ENCODE results near the gene ANKRD6.

Gene ANKRD6

DNA sequence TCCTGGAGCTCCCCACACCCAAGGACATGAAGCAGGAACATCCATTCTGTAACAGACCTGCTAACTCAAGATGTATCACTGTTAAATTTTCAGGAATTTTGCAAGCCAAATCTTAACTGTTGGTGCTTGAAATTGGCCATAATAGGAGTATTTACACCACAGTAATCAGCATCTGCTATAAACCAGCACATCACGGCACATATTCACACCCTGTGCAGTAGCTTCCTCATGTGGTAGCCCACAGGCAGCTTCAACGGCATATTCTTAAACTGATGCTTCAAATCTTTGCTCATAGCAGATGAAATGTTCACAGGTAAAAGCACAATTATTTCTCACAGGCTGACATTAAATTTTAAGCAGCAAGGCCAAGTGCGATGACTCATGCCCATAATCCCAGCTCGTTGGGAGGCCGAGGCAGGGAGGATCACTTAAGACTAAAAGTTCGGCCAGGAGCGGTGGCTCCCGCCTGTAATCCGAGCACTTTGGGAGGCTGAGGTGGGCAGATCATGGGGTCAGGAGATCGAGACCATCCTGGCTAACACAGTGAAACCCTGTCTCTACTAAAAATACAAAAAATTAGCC is 249.1 kb downstream of the ANKRD6 start:
- H3K27ac ChIP-seq, result no peak overlapping the region
- TF ChIP-seq, protein P1, sequence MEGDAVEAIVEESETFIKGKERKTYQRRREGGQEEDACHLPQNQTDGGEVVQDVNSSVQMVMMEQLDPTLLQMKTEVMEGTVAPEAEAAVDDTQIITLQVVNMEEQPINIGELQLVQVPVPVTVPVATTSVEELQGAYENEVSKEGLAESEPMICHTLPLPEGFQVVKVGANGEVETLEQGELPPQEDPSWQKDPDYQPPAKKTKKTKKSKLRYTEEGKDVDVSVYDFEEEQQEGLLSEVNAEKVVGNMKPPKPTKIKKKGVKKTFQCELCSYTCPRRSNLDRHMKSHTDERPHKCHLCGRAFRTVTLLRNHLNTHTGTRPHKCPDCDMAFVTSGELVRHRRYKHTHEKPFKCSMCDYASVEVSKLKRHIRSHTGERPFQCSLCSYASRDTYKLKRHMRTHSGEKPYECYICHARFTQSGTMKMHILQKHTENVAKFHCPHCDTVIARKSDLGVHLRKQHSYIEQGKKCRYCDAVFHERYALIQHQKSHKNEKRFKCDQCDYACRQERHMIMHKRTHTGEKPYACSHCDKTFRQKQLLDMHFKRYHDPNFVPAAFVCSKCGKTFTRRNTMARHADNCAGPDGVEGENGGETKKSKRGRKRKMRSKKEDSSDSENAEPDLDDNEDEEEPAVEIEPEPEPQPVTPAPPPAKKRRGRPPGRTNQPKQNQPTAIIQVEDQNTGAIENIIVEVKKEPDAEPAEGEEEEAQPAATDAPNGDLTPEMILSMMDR (conservative IDR thresholded peaks at IDR 0.05), result no peak

DNA sequence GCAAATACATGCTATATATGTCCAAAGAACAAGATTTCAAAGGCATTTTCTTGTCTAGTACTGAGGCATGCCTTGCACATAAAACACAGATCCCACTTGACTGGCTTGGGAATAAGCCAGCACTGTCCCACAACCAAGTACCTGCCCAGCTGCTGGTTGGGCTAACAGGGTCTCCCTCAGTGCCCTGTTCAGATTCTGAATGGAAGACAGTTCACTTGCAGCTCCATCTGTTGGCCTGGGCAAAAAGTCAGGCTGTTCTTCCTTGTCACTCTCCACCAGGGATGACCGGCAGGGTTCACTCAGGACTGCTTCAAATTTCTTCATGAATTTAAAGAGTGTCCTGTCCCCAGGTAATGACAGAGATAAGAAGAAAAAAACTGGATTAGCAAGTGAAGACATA is 250.0 kb downstream of the ANKRD6 start:
- no peak overlapping the region for H3K27ac ChIP-seq
- TF ChIP-seq, protein P1 (conservative IDR thresholded peaks at IDR 0.05), result no peak
